AG04449 (cell line): ENCODE data around the gene APOA4.
"Not testable (repeated sequence)": the region's sequence is repeated elsewhere in the genome, so short reads cannot be mapped to it uniquely, and the experiment has no call there.

ENCODE experiments used
- CTCF ChIA-PET: fragments of 350-600 bp; formaldehyde crosslinking; extraction: SDS; loops from one replicate; lab custom pipeline; 2021; ENCODE audit warnings: antibody characterized with exemption; lab: Yijun Ruan, JAX
- POLR2A ChIA-PET: fragments of 400-600, 350-600 bp; formaldehyde crosslinking; extraction: SDS; loops from one replicate; lab custom pipeline; 2020; ENCODE audit warnings: antibody characterized with exemption, inconsistent platforms; lab: Yijun Ruan, JAX
- DNase-seq: peaks from one replicate; pipeline ENCODE4 v3.0.0-alpha.2; 2010; ENCODE audit warnings: low read depth, low spot score
- H3K4me3 ChIP-seq: 2 replicates; pipeline ENCODE4 v1.5.1; 2011; ENCODE audit warnings: low read depth, mild to moderate bottlenecking, control low read depth, low read length
- CTCF ChIP-seq: IDR thresholded peaks from one replicate; pipeline ENCODE4 v1.5.1; 2011; ENCODE audit warnings: mild to moderate bottlenecking, moderate library complexity, low read length, control low read depth, inconsistent platforms; ENCODE audit not compliant: insufficient read depth; ENCODE audit errors: missing control alignments

APOA4 gene

DNA sequence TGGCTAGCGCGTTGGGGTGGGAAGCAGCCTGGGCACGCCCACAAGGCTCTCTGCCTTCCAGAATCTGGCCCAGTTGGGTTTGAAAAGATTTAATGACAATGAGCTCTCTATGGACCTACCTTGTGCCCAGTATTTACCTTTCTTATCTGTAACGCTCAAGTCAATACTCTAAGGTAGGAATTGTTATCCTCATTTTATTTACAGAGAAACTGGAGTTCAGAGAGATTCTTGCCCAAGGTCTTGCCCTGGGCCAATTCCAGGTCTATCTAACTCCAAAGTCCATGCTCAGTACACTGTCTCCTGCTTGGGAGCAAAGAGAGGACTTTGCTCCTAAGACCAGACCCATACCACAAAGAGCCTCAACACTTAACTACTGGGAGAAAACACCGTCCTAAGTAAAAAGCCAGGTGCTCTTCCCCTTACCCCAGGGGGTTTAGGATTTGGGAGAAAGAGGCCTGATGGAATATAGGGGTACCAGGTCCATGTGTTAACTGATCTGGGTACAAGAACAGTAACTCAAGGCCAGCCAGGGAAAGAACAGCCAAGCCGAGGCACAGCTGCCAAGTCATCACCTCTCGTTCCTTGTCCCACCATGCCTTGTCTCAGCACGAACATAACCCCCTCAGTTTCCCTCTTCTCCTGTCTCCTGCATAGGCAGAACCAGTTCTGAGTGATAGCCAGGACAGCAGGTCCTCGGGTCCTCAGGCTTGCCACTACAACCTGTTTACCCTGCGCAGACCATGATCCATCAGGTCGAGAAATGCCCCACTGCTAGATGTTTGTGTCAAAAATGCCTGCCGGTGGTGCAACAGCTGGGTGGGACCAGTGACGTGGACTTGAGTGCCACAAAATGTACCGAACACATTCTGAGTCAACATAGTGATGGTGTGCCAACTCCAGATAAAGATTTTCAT is 14.6 kb downstream of the APOA4 start:
- CTCF ChIA-PET: interaction anchor here (0.8 to 3.1 kb wide), 2 partner anchors 17 to 18 kb away, joined by 3 to 12 read pairs; partner anchors contain the start of gene APOA5
- no peak for DNase-seq

DNA sequence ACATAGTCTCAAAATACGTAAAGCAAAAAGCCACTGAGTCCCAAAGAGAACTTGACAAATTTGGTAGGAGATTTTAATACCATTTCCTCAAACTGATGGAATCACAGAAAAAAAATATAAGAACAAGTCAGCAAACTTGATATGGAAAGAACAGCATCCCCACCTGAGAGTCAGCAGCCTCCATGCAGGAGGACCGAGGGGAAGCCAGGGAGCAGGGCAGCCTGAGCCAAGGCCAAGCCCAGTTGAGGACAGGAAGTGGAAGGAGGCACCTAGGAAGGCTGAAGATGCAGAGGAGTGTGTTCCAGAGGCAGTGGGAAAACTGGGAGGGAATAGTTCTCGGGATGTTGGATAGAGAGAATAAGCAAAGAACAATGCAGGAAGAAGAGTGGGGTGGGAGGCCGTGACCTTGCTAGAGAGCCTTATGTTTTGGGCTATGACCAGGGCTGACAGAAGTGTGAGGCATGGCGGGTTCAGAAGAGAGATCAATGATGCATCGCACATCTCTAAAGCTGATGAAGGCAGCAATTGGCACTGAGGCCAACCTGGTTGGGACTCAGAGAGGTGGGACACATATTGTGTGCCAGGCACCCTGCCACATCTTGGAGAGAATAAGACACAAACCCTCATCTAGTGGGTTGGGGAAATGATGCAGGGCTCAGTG is 15.4 kb downstream of the APOA4 start:
- POLR2A ChIA-PET: no interaction called here
- TF ChIP-seq CTCF: no peak
- CTCF ChIA-PET: interaction anchor here (0.8 kb wide), 1 partner anchor 16 kb away, joined by 3 read pairs; the partner anchor contains the start of gene APOA5
- H3K4me3 ChIP-seq: no peak overlapping the region
- no peak for DNase-seq

More for the DNA sequence above, 14.6 kb downstream of the APOA4 start:
- H3K4me3 ChIP-seq: no peak overlapping the region
- POLR2A ChIA-PET: no interaction called here
- TF ChIP-seq CTCF: no peak

DNA sequence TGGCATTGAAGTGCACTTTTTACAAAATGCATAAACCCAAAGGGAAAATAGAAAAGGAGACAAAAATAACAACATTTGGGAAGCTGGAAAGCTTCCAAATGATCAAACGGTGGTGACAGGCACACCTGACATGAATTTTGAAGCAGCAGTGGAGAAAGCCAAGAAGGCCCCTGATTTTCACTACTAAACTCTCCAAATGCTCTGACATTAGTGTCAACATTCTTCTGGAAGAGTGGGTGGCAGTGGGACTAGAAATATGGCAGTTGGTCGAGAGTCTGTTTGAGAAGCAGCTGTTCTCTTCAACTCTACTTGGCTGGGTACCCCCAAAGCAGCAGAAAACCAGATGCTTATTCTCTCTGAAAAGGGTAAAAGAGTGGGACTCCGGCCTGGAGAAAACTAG is 19.1 kb downstream of the APOA4 start:
- POLR2A ChIA-PET: interaction anchor here (0.7 kb wide), 1 partner anchor 17 kb away, joined by 3 read pairs; no protein-coding TSS in a partner anchor
- no peak overlapping the region for H3K4me3 ChIP-seq
- no peak for DNase-seq
- no peak for TF ChIP-seq CTCF
- CTCF ChIA-PET: interaction anchor here (1.2 kb wide), 1 partner anchor 13 kb away, joined by 4 read pairs; no protein-coding TSS in a partner anchor

- H3K4me3 ChIP-seq, DNase-seq, POLR2A ChIA-PET: not testable (repeated sequence)
- CTCF ChIA-PET: interaction anchor here (4.3 kb wide), 1 partner anchor 11 kb away, joined by 28 read pairs; the partner anchor contains the start of gene APOA5
Observed at GRCh38 chr11:116801662-116802061, 21.4 kb downstream of the APOA4 start.

GRCh38 chr11:116800610-116801009 is 22.5 kb downstream of the APOA4 start:
- CTCF ChIA-PET: interaction anchor here (0.6 to 4.3 kb wide), 3 partner anchors 10 to 14 kb away, joined by 3 to 28 read pairs (median 3); partner anchors contain the start of gene APOA5
- TF ChIP-seq CTCF: no peak
- no peak overlapping the region for H3K4me3 ChIP-seq
- POLR2A ChIA-PET: no interaction called here
- DNase-seq: no peak

GRCh38 chr11:116798368-116798767 is 24.7 kb downstream of the APOA4 start:
- ChIA-PET CTCF (interaction anchor here (0.7 to 4.3 kb wide), 3 partner anchors 8 to 38 kb away, joined by 3 to 28 read pairs (median 6); partner anchors contain the start of gene APOA5), POLR2A (no interaction called here)
- TF ChIP-seq CTCF: no peak
- no peak overlapping the region for H3K4me3 ChIP-seq
- DNase-seq: no peak
